Measurements from ENCODE around the gene ROBO1. TPM values are rescaled to one million over a fixed set of nuclear protein-coding genes. Genes with fewer than 3 reads are reported as not detected.

ROBO1 gene
- total and polyA plus RNA-seq, 2 of the 13 experiments (the other 11 are each of a cell fraction or from before 2014, with no cell fraction given), result 52.2 to 71.0 TPM

DNA sequence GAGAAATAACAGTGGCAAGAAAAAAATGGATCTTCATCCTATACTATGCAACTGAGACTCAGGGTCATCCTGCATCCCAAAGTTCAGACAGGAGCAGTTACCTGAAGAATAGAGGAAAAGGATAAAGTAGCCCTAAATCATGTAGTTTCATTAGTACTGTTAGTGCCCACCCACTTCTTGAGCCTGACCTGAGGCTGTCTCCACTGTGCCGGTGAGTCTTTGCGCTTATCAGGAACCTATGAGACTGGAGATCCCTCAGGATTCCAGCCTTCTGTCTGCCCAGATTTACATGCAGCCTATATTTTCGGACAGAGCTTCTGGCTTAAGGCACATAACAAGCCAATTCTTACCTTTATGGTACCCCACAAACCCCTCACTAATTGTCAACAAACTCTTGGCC lies 791.6 kb downstream of the ROBO1 start:
- BruUV-seq (replicated peaks), result no TSS peak
- H3K4me3 ChIP-seq (replicated peaks in 1 of 3; ENCODE audit: insufficient read depth in 1 of 3, low read depth in 2 of 3, low read length in 3 of 3), result no peak overlapping the region
- no peaks in the 10 kb centered on the region for H3K9me3 ChIP-seq (ENCODE audit: low read length)
- H3K27me3 ChIP-seq (ENCODE audit: control insufficient read depth in 1 of 2, insufficient read depth in 2 of 2, low read length in 2 of 2), result no peaks in the 10 kb centered on the region
- ATAC-seq (no peak), DNase-seq (ENCODE audit: low spot score) (no peak), FAIRE-seq (no peak)
- H4K20me1 ChIP-seq (ENCODE audit: insufficient read depth, low read length), result no peaks in the 10 kb centered on the region
- POLR2A ChIA-PET, result no interaction called here
- H2AFZ ChIP-seq (ENCODE audit: low read length), result no peak overlapping the region
- intact Hi-C loops (cut with micrococcal nuclease; ENCODE audit: unreplicated experiment), result no loop called here
- no peak overlapping the region for H3K9ac ChIP-seq (ENCODE audit: insufficient read depth, low read depth, low read length)
- H3K79me2 ChIP-seq (ENCODE audit: insufficient read depth, low read length), result peaks cover 91% of the 10 kb centered on the region
- H3K27ac ChIP-seq (ENCODE audit: extremely low read length, insufficient read depth, low read length), result no peak overlapping the region
- WGBS (ENCODE audit: low lambda C conversion rate), result 96% methylated on average over 2 of the region's 3 CpGs
- in situ Hi-C loops (cut with HindIII; ENCODE audit: extremely low pct_ligation_motif_present, low pct_unique_long_range_greater_than_20kb), result no loop called here
- H3K4me1 ChIP-seq (ENCODE audit: insufficient read depth, low read length), result peaks cover 49% of the 10 kb centered on the region
- H3K4me2 ChIP-seq (ENCODE audit: low read depth, low read length), result no peak overlapping the region
- CTCF ChIA-PET (ENCODE audit: low intra/inter-chr PET ratio, low total read pairs), result no interaction called here
- TF ChIP-seq ZNF672 (CRISPR knock-in tag; IDR thresholded peaks at IDR 0.05), result no peak
- TF ChIP-seq, protein P1, sequence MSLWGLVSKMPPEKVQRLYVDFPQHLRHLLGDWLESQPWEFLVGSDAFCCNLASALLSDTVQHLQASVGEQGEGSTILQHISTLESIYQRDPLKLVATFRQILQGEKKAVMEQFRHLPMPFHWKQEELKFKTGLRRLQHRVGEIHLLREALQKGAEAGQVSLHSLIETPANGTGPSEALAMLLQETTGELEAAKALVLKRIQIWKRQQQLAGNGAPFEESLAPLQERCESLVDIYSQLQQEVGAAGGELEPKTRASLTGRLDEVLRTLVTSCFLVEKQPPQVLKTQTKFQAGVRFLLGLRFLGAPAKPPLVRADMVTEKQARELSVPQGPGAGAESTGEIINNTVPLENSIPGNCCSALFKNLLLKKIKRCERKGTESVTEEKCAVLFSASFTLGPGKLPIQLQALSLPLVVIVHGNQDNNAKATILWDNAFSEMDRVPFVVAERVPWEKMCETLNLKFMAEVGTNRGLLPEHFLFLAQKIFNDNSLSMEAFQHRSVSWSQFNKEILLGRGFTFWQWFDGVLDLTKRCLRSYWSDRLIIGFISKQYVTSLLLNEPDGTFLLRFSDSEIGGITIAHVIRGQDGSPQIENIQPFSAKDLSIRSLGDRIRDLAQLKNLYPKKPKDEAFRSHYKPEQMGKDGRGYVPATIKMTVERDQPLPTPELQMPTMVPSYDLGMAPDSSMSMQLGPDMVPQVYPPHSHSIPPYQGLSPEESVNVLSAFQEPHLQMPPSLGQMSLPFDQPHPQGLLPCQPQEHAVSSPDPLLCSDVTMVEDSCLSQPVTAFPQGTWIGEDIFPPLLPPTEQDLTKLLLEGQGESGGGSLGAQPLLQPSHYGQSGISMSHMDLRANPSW (CRISPR knock-in tag; IDR thresholded peaks at IDR 0.05; ENCODE audit: borderline replicate concordance), result no peak
- no peak for TF ChIP-seq NCOA1 (CRISPR knock-in tag; IDR thresholded peaks at IDR 0.05)
- no peak for TF ChIP-seq ZNF143 (CRISPR knock-in tag; IDR thresholded peaks at IDR 0.05)
- TF ChIP-seq CBX5 (CRISPR knock-in tag; IDR thresholded peaks at IDR 0.05; ENCODE audit: borderline replicate concordance), result no peak
- H3K36me3 ChIP-seq (replicated peaks in 1 of 2; ENCODE audit: control insufficient read depth in 1 of 2, insufficient read depth in 2 of 2, low read length in 2 of 2), result no peaks in the 10 kb centered on the region

GRCh38 chr3:78974181-78974790 lies 793.5 kb downstream of the ROBO1 start:
- Histone ChIP-seq H2AFZ (ENCODE audit: low read length) (no peak overlapping the region), H3K27ac (ENCODE audit: extremely low read length, insufficient read depth, low read length) (no peak overlapping the region), H3K27me3 (ENCODE audit: control insufficient read depth in 1 of 2, insufficient read depth in 2 of 2, low read length in 2 of 2) (no peaks in the 10 kb centered on the region), H3K79me2 (ENCODE audit: insufficient read depth, low read length) (peaks cover 90% of the 10 kb centered on the region), H3K4me1 (ENCODE audit: insufficient read depth, low read length) (peaks cover 55% of the 10 kb centered on the region), H3K36me3 (replicated peaks in 1 of 2; ENCODE audit: control insufficient read depth in 1 of 2, insufficient read depth in 2 of 2, low read length in 2 of 2) (no peaks in the 10 kb centered on the region), H4K20me1 (ENCODE audit: insufficient read depth, low read length) (no peaks in the 10 kb centered on the region), H3K4me2 (ENCODE audit: low read depth, low read length) (no peak overlapping the region), H3K9ac (ENCODE audit: insufficient read depth, low read depth, low read length) (no peak overlapping the region), H3K4me3 (replicated peaks in 1 of 3; ENCODE audit: insufficient read depth in 1 of 3, low read depth in 2 of 3, low read length in 3 of 3) (no peak overlapping the region), H3K9me3 (ENCODE audit: low read length) (no peaks in the 10 kb centered on the region)
- 97% methylated on average over 7 of the region's 7 CpGs for WGBS (ENCODE audit: low lambda C conversion rate)
- POLR2A ChIA-PET, result no interaction called here
- CTCF ChIA-PET (ENCODE audit: low intra/inter-chr PET ratio, low total read pairs), result no interaction called here
- FAIRE-seq (no peak), DNase-seq (ENCODE audit: low spot score) (no peak), ATAC-seq (no peak)
- TF ChIP-seq POGZ (CRISPR knock-in tag; IDR thresholded peaks at IDR 0.05) (peak; percentile 20; the same call in 1 of the 2 replicates), ZBTB21 (CRISPR knock-in tag; IDR thresholded peaks at IDR 0.05) (no peak)
- TF ChIP-seq, protein P2, sequence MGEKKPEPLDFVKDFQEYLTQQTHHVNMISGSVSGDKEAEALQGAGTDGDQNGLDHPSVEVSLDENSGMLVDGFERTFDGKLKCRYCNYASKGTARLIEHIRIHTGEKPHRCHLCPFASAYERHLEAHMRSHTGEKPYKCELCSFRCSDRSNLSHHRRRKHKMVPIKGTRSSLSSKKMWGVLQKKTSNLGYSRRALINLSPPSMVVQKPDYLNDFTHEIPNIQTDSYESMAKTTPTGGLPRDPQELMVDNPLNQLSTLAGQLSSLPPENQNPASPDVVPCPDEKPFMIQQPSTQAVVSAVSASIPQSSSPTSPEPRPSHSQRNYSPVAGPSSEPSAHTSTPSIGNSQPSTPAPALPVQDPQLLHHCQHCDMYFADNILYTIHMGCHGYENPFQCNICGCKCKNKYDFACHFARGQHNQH (CRISPR knock-in tag; IDR thresholded peaks at IDR 0.05), result no peak
- intact Hi-C loops (cut with micrococcal nuclease; ENCODE audit: unreplicated experiment), result loop anchor here (5.0 kb wide), 1 partner anchor 127 kb away; no protein-coding TSS in a partner anchor
- in situ Hi-C loops (cut with HindIII; ENCODE audit: extremely low pct_ligation_motif_present, low pct_unique_long_range_greater_than_20kb), result no loop called here
- BruUV-seq (replicated peaks), result no TSS peak
